Hepatocyte (in vitro differentiated cells): ENCODE data around the gene HECW1.

Source experiments
- EZH2 ChIP-seq: fragments of 200-600 bp; sonication (generic); IDR thresholded peaks from 2 replicates; pipeline ENCODE4 v1.6.1; 2016; ENCODE audit warnings: antibody characterized with exemption, mild to moderate bottlenecking, borderline replicate concordance
- EZH2phosphoT487 ChIP-seq: fragments of 200-600 bp; sonication (generic); IDR thresholded peaks from one replicate; pipeline ENCODE4 v1.6.1; 2018; ENCODE audit warnings: antibody characterized with exemption, mild to moderate bottlenecking, low read depth, moderate library complexity; ENCODE audit not compliant: unreplicated experiment, severe bottlenecking
- TF ChIP-seq, protein P1 (sequence below): fragments of 200-600 bp; sonication (generic); IDR thresholded peaks from 2 replicates; pipeline ENCODE4 v1.5.1; 2016; ENCODE audit warnings: antibody characterized with exemption, mild to moderate bottlenecking; ENCODE audit not compliant: poor library complexity

DNA sequence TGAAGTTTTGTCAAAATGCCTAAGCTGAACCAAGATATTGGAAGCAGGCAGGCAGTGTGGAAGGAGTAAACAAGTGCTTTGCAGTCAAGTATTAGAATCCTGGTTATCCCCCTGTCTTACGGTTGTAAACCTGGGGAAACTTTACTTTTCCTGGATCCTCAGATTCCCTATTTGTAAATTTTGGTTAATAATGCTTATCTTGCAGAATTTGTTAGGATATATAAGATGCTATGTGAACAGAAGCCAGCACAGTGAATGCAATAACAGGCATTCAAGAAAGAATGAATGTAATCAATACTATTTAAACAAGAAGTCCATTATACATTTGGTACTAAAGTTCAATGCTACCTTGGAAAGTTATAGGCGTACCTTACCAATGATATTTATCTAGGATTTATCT lies 378.7 kb downstream of the HECW1 start:
- TF ChIP-seq, protein P1, sequence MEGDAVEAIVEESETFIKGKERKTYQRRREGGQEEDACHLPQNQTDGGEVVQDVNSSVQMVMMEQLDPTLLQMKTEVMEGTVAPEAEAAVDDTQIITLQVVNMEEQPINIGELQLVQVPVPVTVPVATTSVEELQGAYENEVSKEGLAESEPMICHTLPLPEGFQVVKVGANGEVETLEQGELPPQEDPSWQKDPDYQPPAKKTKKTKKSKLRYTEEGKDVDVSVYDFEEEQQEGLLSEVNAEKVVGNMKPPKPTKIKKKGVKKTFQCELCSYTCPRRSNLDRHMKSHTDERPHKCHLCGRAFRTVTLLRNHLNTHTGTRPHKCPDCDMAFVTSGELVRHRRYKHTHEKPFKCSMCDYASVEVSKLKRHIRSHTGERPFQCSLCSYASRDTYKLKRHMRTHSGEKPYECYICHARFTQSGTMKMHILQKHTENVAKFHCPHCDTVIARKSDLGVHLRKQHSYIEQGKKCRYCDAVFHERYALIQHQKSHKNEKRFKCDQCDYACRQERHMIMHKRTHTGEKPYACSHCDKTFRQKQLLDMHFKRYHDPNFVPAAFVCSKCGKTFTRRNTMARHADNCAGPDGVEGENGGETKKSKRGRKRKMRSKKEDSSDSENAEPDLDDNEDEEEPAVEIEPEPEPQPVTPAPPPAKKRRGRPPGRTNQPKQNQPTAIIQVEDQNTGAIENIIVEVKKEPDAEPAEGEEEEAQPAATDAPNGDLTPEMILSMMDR, result no peak
- no peak for TF ChIP-seq EZH2phosphoT487
- TF ChIP-seq EZH2, result no peak
